Esophagus squamous epithelium (tissue), 5 donors: Measurements from ENCODE around the gene NSUN4. TPM values are rescaled to one million over a fixed set of nuclear protein-coding genes. Genes with fewer than 3 reads are reported as not detected.

ENCODE experiments used
- DNase-seq: peaks from one replicate; lab custom pipeline; 2025; lab: John Stamatoyannopoulos, UW
- H3K27ac ChIP-seq, 4 donors: fragments of 200-600 bp; sonication (generic); one replicate each; pipeline ENCODE4 v1.5.1; 2016 to 2019; ENCODE audit warnings: mild to moderate bottlenecking in 1 of 4
- H3K27me3 ChIP-seq, 4 donors: fragments of 200-600 bp; sonication (generic); 1 replicate in 3 of 4; 2 replicates in 1 of 4; pipeline versions ENCODE4 v1.5.1 to v1.6.0; 2017 to 2021; ENCODE audit warnings: antibody characterized with exemption in 1 of 4
- H3K36me3 ChIP-seq, 3 donors: fragments of 200-600 bp; sonication (generic); one replicate each; pipeline ENCODE4 v1.5.1; 2016 to 2019
- H3K4me1 ChIP-seq, 3 donors: fragments of 200-600 bp; sonication (generic); one replicate each; pipeline ENCODE4 v1.5.1; 2017 to 2019
- H3K4me3 ChIP-seq, 4 donors: fragments of 200-600 bp; sonication (generic); 1 replicate in 3 of 4; 2 replicates in 1 of 4; pipeline ENCODE4 v1.5.1; 2016 to 2019; ENCODE audit warnings: mild to moderate bottlenecking in 2 of 4, moderate library complexity in 1 of 4
- H3K9me3 ChIP-seq, 3 donors: fragments of 200-600 bp; sonication (generic); one replicate each; pipeline ENCODE4 v1.5.1; 2016 to 2019
- CTCF ChIP-seq, 6 experiments: fragments of 450-650 bp in 4 of 6; fragments of 200-600 bp in 2 of 6; sonication (generic) in 2 of 6; IDR thresholded peaks; one replicate each; pipeline ENCODE4 v1.5.1; 2016 to 2019; ENCODE audit warnings: antibody characterized with exemption in 6 of 6, mild to moderate bottlenecking in 4 of 6, moderate library complexity in 4 of 6
- POLR2A ChIP-seq, 4 donors: fragments of 450-650 bp; IDR thresholded peaks; one replicate each; pipeline ENCODE4 v1.6.1; 2017; ENCODE audit warnings: antibody characterized with exemption in 4 of 4, mild to moderate bottlenecking in 4 of 4, moderate library complexity in 3 of 4
- WGBS, 2 donors: methylation state at CpG; one replicate each; pipeline ENCODE4 v1.1.5; 2018; 5-methylcytosine and 5-hydroxymethylcytosine counted together
- intact Hi-C: fragments of 100-400 bp; cut with DNase I; formaldehyde crosslinking; loops from one replicate; pipeline ENCODE4 v1.15.0; 2022
- total RNA-seq, 4 donors: library from RNA; depleted of rRNA; stranded (reverse); fragments of >200 nt; gene quantifications; one replicate each; pipeline ENCODE4 v1.1.0, GENCODE V29; 2016
- donor health status: DM: yes; HTN: yes; CAD: no.

Gene NSUN4
- total RNA-seq, 4 donors from 2014 or later: 10.1 to 22.1 (median 16.2) TPM

- no peak for DNase-seq
- 71 to 73% methylated on average over 4 of the region's 4 CpGs for WGBS, 2 donors
- Histone ChIP-seq H3K9me3 (no peaks in the 10 kb centered on the region), H3K27me3 (no peaks in the 10 kb centered on the region), H3K4me3 (no peak overlapping the region), H3K27ac (peak overlapping the region in 2 of 4 donors; percentile 9 to 21), H3K4me1 (no peaks in the 10 kb centered on the region), H3K36me3 (peaks cover 0 to 63% (median 0%) of the 10 kb centered on the region in 3 donors)
- intact Hi-C loops: no loop called here
- TF ChIP-seq CTCF (IDR thresholded peaks at IDR 0.05) (no peak), POLR2A (IDR thresholded peaks at IDR 0.05) (no peak)
These were observed 29.1 kb downstream of the NSUN4 start for GRCh38 chr1:46369542-46370213.

GRCh38 chr1:46370214-46370633 is 29.6 kb downstream of the NSUN4 start:
- 64 to 67% methylated on average over 3 of the region's 3 CpGs for WGBS, 2 donors
- Histone ChIP-seq H3K4me1 (no peaks in the 10 kb centered on the region), H3K9me3 (no peaks in the 10 kb centered on the region), H3K27me3 (no peaks in the 10 kb centered on the region), H3K4me3 (no peak overlapping the region), H3K27ac (peak overlapping the region in 2 of 4 donors; percentile 9 to 21), H3K36me3 (peaks cover 0 to 58% (median 0%) of the 10 kb centered on the region in 3 donors)
- no peak for DNase-seq
- intact Hi-C loops: no loop called here
- TF ChIP-seq POLR2A (IDR thresholded peaks at IDR 0.05): no peak
- no peak for TF ChIP-seq CTCF (IDR thresholded peaks at IDR 0.05)

GRCh38 chr1:46372431-46372830 is 31.8 kb downstream of the NSUN4 start:
- WGBS, 2 donors: 100% methylated on average over 1 of the region's 1 CpG
- Histone ChIP-seq H3K9me3 (no peaks in the 10 kb centered on the region), H3K36me3 (peaks cover 0 to 37% (median 0%) of the 10 kb centered on the region in 3 donors), H3K4me1 (no peaks in the 10 kb centered on the region), H3K27me3 (no peaks in the 10 kb centered on the region), H3K4me3 (no peak overlapping the region), H3K27ac (no peak overlapping the region)
- no peak for TF ChIP-seq POLR2A (IDR thresholded peaks at IDR 0.05)
- no peak for TF ChIP-seq CTCF (IDR thresholded peaks at IDR 0.05)
- no peak for DNase-seq
- intact Hi-C loops: no loop called here

GRCh38 chr1:46379996-46380395 is 39.4 kb downstream of the NSUN4 start:
- WGBS, 2 donors: 86 to 100% methylated on average over 1 of the region's 1 CpG
- intact Hi-C loops: no loop called here
- H3K9me3 ChIP-seq: peaks cover 0 to 7% (median 0%) of the 10 kb centered on the region in 3 donors
- no peaks in the 10 kb centered on the region for H3K27me3 ChIP-seq
- no peak overlapping the region for H3K27ac ChIP-seq
- H3K36me3 ChIP-seq: no peaks in the 10 kb centered on the region
- H3K4me1 ChIP-seq: no peaks in the 10 kb centered on the region
- no peak for DNase-seq
- TF ChIP-seq CTCF (IDR thresholded peaks at IDR 0.05) (no peak), POLR2A (IDR thresholded peaks at IDR 0.05) (no peak)
- no peak overlapping the region for H3K4me3 ChIP-seq

GRCh38 chr1:46380508-46380907 is 39.9 kb downstream of the NSUN4 start:
- H3K27ac ChIP-seq: no peak overlapping the region
- intact Hi-C loops: no loop called here
- peaks cover 0 to 7% (median 0%) of the 10 kb centered on the region in 3 donors for H3K9me3 ChIP-seq
- no peaks in the 10 kb centered on the region for H3K4me1 ChIP-seq
- DNase-seq: no peak
- H3K27me3 ChIP-seq: no peaks in the 10 kb centered on the region
- TF ChIP-seq POLR2A (IDR thresholded peaks at IDR 0.05): no peak
- TF ChIP-seq CTCF (IDR thresholded peaks at IDR 0.05): no peak
- no peaks in the 10 kb centered on the region for H3K36me3 ChIP-seq
- no peak overlapping the region for H3K4me3 ChIP-seq
